ENCODE data around the gene VSTM5.
"Not testable (repeated sequence)": the region's sequence is repeated elsewhere in the genome, so short reads cannot be mapped to it uniquely, and the experiment has no call there.

The VSTM5 gene

GRCh38 chr11:93783765-93784144 is 66.7 kb downstream of the VSTM5 start:
- TF ChIP-seq CTCF (IDR thresholded peaks at IDR 0.05; ENCODE audit: low read depth, low read length, missing control alignments): no peak
- H3K4me3 ChIP-seq (replicated peaks; ENCODE audit: low read depth, low read length): peak overlapping the region; percentile 82
- DNase-seq (ENCODE audit: extremely low read depth, low read depth): no peak

DNA sequence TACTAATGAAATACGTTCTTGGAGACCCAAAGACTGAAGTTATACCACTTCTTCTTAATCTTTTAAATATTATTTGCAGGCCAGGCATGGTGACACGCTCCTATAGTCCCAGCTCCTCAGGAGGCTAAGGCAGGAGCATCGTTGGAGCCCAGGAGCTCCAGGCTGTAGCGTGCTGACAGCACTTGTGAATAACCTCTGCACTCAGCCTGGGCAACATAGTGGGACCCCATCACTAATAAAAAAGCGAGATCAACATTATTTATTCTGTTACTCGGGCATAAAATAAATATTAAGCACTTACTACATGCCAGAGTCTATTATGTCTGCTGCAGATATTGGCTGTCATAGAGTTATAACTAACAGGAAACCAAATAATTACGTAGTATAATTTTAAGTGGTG is 67.1 kb downstream of the VSTM5 start:
- DNase-seq (ENCODE audit: extremely low read depth, low read depth): no peak
- peak overlapping the region; percentile 82 for H3K4me3 ChIP-seq (replicated peaks; ENCODE audit: low read depth, low read length)
- TF ChIP-seq CTCF (IDR thresholded peaks at IDR 0.05; ENCODE audit: low read depth, low read length, missing control alignments): no peak

- H3K4me3 ChIP-seq (replicated peaks; ENCODE audit: low read depth, low read length): no peak overlapping the region
- no peak for DNase-seq (ENCODE audit: extremely low read depth, low read depth)
- TF ChIP-seq CTCF (IDR thresholded peaks at IDR 0.05; ENCODE audit: low read depth, low read length, missing control alignments): peak; percentile 50
These were observed 75.1 kb downstream of the VSTM5 start for GRCh38 chr11:93775289-93775688.

- not testable (repeated sequence) for DNase-seq (ENCODE audit: extremely low read depth, low read depth); H3K4me3 ChIP-seq (replicated peaks; ENCODE audit: low read depth, low read length)
These were observed 75.9 kb downstream of the VSTM5 start for GRCh38 chr11:93774560-93774959.

- no peak for DNase-seq (ENCODE audit: extremely low read depth, low read depth)
- no peak for TF ChIP-seq CTCF (IDR thresholded peaks at IDR 0.05; ENCODE audit: low read depth, low read length, missing control alignments)
- H3K4me3 ChIP-seq (replicated peaks; ENCODE audit: low read depth, low read length): no peak overlapping the region
These were observed 76.7 kb downstream of the VSTM5 start for GRCh38 chr11:93773601-93774200.

DNA sequence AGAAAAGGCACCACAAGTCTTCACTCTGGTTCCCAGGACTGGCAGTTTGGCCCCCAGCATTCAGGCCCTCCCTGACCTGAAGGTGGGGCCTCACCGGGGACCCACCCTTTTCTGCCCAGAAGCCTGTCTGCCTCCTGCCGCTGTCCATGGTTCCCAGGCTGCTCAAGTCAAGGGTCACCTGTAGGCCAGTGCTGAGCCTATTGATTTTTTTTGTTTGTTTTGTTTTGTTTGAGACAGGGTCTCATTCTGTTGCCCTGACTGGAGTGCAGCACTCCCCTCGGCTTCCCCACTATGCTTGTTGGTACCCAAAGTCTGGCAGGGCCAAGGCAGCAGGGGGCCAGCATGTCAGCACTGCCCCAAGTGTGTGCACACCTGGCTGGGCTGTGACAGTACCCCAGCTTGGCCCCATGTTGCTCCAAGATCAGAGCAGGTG is 77.4 kb downstream of the VSTM5 start:
- no peak for DNase-seq (ENCODE audit: extremely low read depth, low read depth)
- no peak for TF ChIP-seq CTCF (IDR thresholded peaks at IDR 0.05; ENCODE audit: low read depth, low read length, missing control alignments)
- no peak overlapping the region for H3K4me3 ChIP-seq (replicated peaks; ENCODE audit: low read depth, low read length)

DNA sequence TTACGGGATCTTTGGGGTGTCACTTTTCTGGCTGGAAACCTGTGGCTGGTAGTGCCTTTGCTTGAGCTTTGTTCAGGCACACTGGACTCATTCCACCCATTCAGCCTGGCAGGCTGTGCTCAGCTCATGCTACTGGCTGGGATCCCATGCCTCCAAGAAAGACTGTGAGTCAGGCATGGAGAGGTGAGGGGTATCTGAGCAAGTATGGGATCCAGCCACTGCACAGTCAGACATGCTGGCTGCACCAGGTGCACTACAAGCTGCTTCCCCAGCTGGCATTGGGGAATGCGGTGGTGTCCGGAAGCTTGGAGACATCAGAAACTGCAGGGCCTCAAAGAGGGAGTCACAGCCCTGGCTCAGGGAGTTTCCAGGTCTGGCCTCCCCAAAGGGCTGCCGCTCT is 78.3 kb downstream of the VSTM5 start:
- TF ChIP-seq CTCF (IDR thresholded peaks at IDR 0.05; ENCODE audit: low read depth, low read length, missing control alignments): no peak
- no peak overlapping the region for H3K4me3 ChIP-seq (replicated peaks; ENCODE audit: low read depth, low read length)
- no peak for DNase-seq (ENCODE audit: extremely low read depth, low read depth)
